ENCODE results near the gene SLC6A11.

Gene SLC6A11

DNA sequence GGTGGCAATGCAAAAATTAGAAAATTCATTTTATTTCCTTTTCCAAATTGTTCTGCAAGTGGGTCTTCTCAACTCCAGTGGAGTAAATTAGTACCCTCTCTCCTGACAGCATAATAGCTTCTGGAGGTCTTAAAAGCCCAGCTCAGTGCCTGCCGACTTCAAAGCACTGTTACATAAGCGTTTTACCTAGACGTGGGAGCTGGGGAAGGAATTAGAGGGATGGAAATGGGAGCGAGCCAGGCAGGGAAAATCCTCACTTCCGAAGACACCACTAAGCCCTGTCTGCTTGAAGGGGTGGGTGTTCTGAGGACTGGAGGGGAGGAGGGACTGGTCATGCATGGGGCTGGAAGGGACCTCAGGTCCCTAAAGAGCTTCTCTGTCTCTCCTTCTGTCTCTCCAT is 99.3 kb downstream of the SLC6A11 start:
- TF ChIP-seq, protein P1, sequence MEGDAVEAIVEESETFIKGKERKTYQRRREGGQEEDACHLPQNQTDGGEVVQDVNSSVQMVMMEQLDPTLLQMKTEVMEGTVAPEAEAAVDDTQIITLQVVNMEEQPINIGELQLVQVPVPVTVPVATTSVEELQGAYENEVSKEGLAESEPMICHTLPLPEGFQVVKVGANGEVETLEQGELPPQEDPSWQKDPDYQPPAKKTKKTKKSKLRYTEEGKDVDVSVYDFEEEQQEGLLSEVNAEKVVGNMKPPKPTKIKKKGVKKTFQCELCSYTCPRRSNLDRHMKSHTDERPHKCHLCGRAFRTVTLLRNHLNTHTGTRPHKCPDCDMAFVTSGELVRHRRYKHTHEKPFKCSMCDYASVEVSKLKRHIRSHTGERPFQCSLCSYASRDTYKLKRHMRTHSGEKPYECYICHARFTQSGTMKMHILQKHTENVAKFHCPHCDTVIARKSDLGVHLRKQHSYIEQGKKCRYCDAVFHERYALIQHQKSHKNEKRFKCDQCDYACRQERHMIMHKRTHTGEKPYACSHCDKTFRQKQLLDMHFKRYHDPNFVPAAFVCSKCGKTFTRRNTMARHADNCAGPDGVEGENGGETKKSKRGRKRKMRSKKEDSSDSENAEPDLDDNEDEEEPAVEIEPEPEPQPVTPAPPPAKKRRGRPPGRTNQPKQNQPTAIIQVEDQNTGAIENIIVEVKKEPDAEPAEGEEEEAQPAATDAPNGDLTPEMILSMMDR (IDR thresholded peaks at IDR 0.05; ENCODE audit: low read depth, low read length, missing control alignments) = no peak
- H3K4me3 ChIP-seq (ENCODE audit: low read depth, low read length) = no peak overlapping the region
- no peak for DNase-seq (ENCODE audit: low read depth)

DNA sequence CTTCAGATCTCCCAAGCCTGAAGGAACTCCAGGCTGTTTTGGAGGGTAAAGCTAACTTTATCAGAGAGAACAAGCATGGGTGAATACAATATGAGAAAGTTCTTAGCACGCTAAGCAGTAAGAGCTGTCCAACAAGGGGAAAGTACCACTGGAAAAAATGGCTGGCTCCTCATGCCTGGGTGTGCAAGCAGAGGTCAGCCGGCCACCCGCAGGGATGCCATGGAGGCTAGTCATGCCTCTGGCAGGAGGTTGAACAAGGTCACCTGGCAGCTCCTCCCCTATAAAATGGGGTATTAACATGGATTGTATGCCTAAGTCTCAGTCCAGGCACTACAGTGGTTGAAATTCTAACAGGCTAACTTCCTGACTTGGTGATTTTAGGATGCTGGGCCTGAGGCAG is 101.1 kb downstream of the SLC6A11 start:
- no peak overlapping the region for H3K4me3 ChIP-seq (ENCODE audit: low read depth, low read length)
- DNase-seq (ENCODE audit: low read depth) = no peak
- TF ChIP-seq, protein P1 (IDR thresholded peaks at IDR 0.05; ENCODE audit: low read depth, low read length, missing control alignments) = no peak

- no peak overlapping the region for H3K4me3 ChIP-seq (ENCODE audit: low read depth, low read length)
- no peak for DNase-seq (ENCODE audit: low read depth)
- TF ChIP-seq, protein P1 (IDR thresholded peaks at IDR 0.05; ENCODE audit: low read depth, low read length, missing control alignments) = no peak
These were observed 102.0 kb downstream of the SLC6A11 start for GRCh38 chr3:10918011-10918410.

DNA sequence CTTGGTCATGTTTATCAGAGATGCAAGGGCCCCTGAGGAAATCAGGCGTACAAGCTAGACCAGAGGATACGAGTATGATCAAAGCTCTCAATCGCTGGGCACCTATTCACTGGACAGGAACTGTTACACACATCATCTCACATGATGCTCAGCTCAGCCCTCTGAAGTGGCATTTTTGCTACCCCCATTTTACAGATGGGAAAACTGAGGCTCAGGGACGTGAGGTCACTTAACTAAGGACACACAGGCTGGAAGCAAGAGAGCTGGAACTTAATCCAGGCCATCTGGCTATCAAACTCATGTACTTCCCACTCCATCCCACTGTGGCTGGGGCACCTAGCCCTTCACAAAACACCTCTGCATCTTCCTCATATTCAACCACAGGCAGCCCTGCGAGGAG is 103.6 kb downstream of the SLC6A11 start:
- TF ChIP-seq, protein P1 (IDR thresholded peaks at IDR 0.05; ENCODE audit: low read depth, low read length, missing control alignments) = no peak
- no peak for DNase-seq (ENCODE audit: low read depth)
- H3K4me3 ChIP-seq (ENCODE audit: low read depth, low read length) = no peak overlapping the region

GRCh38 chr3:10925436-10926255 is 109.6 kb downstream of the SLC6A11 start:
- DNase-seq (ENCODE audit: low read depth) = no peak
- TF ChIP-seq, protein P1 (IDR thresholded peaks at IDR 0.05; ENCODE audit: low read depth, low read length, missing control alignments) = no peak
- H3K4me3 ChIP-seq (ENCODE audit: low read depth, low read length) = no peak overlapping the region

- TF ChIP-seq, protein P1 (IDR thresholded peaks at IDR 0.05; ENCODE audit: low read depth, low read length, missing control alignments) = no peak
- no peak for DNase-seq (ENCODE audit: low read depth)
- H3K4me3 ChIP-seq (ENCODE audit: low read depth, low read length) = no peak overlapping the region
These were observed 110.3 kb downstream of the SLC6A11 start for GRCh38 chr3:10926256-10926810.

Data from GM12864 (cell line).